ENCODE measurements around the gene DOCK9.
A peak's percentile ranks its signal among the peaks of the same experiment; 100 is the strongest.

The DOCK9 gene

GRCh38 chr13:98997738-98998641 is 20.1 kb upstream of the DOCK9 start:
- TF ChIP-seq CTCF (IDR thresholded peaks at IDR 0.05; ENCODE audit: insufficient read depth, low read depth, low read length, missing control alignments), result no peak
- peak; percentile 22 for DNase-seq (ENCODE audit: low read depth)
- H3K4me3 ChIP-seq (ENCODE audit: low read depth, low read length), result no peak overlapping the region

GRCh38 chr13:98997011-98997730 is 19.3 kb upstream of the DOCK9 start:
- TF ChIP-seq CTCF (IDR thresholded peaks at IDR 0.05; ENCODE audit: insufficient read depth, low read depth, low read length, missing control alignments), result no peak
- no peak overlapping the region for H3K4me3 ChIP-seq (ENCODE audit: low read depth, low read length)
- no peak for DNase-seq (ENCODE audit: low read depth)

- no peak for TF ChIP-seq CTCF (IDR thresholded peaks at IDR 0.05; ENCODE audit: insufficient read depth, low read depth, low read length, missing control alignments)
- DNase-seq (ENCODE audit: low read depth), result no peak
- no peak overlapping the region for H3K4me3 ChIP-seq (ENCODE audit: low read depth, low read length)
Observed at GRCh38 chr13:98996046-98996445, 18.2 kb upstream of the DOCK9 start.

- no peak for DNase-seq (ENCODE audit: low read depth)
- TF ChIP-seq CTCF (IDR thresholded peaks at IDR 0.05; ENCODE audit: insufficient read depth, low read depth, low read length, missing control alignments), result no peak
- no peak overlapping the region for H3K4me3 ChIP-seq (ENCODE audit: low read depth, low read length)
Observed at GRCh38 chr13:98994896-98995295, 17.0 kb upstream of the DOCK9 start.

- TF ChIP-seq CTCF (IDR thresholded peaks at IDR 0.05; ENCODE audit: insufficient read depth, low read depth, low read length, missing control alignments), result no peak
- no peak overlapping the region for H3K4me3 ChIP-seq (ENCODE audit: low read depth, low read length)
- no peak for DNase-seq (ENCODE audit: low read depth)
Observed at GRCh38 chr13:98994080-98994479, 16.2 kb upstream of the DOCK9 start.

GRCh38 chr13:98992355-98992754 is 14.5 kb upstream of the DOCK9 start:
- DNase-seq (ENCODE audit: low read depth), result peak; percentile 23
- no peak overlapping the region for H3K4me3 ChIP-seq (ENCODE audit: low read depth, low read length)
- no peak for TF ChIP-seq CTCF (IDR thresholded peaks at IDR 0.05; ENCODE audit: insufficient read depth, low read depth, low read length, missing control alignments)
